Activated naive CD8-positive, alpha-beta T cell treated with anti-CD3 and anti-CD28 coated beads, Interleukin-2, amount 50 U/mL, for 24 hours (primary cell): ENCODE results near the gene NCKAP5L.
"Not testable (repeated sequence)": the region's sequence is repeated elsewhere in the genome, so short reads cannot be mapped to it uniquely, and the experiment has no call there.

ENCODE experiments used
- ATAC-seq: fragments of 150-1000 bp; cut with Tn5 transposase; one replicate; pipeline ENCODE4 v1.10.0; 2021
- DNase-seq: peaks from one replicate; pipeline ENCODE4 v3.0.0; 2021
- H3K27ac Mint-ChIP-seq: one replicate; pipeline ENCODE4 v1.8.0; 2021; ENCODE audit warnings: mild to moderate bottlenecking, mixed read lengths
- H3K27me3 Mint-ChIP-seq: one replicate; pipeline ENCODE4 v1.8.0; 2021; ENCODE audit warnings: mixed read lengths
- H3K36me3 Mint-ChIP-seq: one replicate; pipeline ENCODE4 v1.8.0; 2021; ENCODE audit warnings: low read depth, mixed read lengths
- H3K4me1 Mint-ChIP-seq: one replicate; pipeline ENCODE4 v1.8.0; 2021; ENCODE audit warnings: mixed read lengths
- H3K4me3 Mint-ChIP-seq: one replicate; pipeline ENCODE4 v1.8.0; 2021; ENCODE audit warnings: mild to moderate bottlenecking, moderate library complexity, mixed read lengths
- H3K9me3 Mint-ChIP-seq: one replicate; pipeline ENCODE4 v1.8.0; 2021; ENCODE audit warnings: mixed read lengths

Gene NCKAP5L

DNA sequence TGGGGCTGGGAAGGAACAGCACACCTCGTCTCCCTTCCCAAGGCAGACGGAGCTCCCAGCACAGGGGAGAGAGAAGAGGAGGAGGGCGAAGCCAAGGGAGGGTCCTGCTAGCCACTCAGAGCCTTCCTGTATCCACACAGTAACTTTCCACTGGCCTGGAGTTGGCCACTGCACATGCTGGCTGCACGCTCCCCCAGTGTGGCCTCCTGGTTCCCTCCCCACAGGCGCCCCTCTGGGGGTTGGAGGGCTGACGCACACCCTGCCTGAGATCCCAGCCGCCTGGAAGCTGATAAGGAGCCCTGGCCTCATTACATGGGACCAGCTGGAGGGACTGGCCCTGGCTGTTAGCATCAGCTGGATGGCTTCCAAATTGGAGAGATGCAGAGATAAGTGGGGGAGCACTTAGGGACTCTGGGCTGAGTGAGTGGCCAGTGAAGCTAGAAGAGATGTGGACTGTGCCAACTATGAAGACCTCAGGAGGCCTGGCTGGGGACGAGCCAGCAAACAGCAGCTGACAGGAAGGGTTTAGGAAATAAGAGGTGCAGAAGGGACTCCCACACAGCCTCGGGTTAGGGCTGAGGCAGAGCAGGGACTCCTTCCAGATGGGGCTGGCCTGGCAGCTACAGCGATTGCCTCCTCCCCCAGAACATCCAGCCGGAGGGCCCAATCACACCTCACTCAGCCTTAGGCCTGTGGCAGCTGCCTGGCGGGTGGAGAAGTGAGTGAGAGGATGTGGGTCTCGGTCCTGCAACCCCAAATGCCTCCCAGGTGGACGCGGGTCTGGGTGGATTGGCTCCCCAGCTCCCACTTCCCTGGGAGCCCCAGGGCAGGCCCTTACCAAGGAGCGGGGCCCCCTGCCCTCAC is 41.0 kb upstream of the NCKAP5L start:
- Mint-ChIP-seq H3K4me3 (no peak overlapping the region), H3K9me3 (no peaks in the 10 kb centered on the region), H3K27me3 (peaks cover 1% of the 10 kb centered on the region), H3K4me1 (no peaks in the 10 kb centered on the region), H3K36me3 (no peaks in the 10 kb centered on the region), H3K27ac (no peak overlapping the region)
- ATAC-seq (no peak), DNase-seq (no peak)

DNA sequence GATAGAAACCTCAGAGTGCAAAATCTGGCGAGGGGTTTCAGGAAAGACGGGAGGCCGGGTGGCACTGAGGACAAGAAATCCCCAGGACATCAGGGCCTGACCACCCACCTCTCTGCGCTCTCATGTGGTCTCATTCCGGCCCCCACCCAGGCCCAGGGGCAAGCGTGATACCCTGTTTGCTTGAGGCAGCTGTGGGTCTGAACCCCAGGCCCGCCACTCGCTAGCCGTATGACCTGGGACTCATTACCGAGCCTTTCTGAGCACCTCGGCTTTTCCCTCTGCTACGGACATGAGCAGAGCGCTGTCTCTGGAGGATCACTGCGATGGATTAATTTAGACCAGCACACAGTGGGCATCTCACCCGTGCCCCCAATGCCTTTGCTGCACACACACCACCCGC is 40.2 kb upstream of the NCKAP5L start:
- Mint-ChIP-seq H3K4me1 (no peaks in the 10 kb centered on the region), H3K4me3 (no peak overlapping the region), H3K27ac (no peak overlapping the region), H3K27me3 (no peaks in the 10 kb centered on the region), H3K36me3 (no peaks in the 10 kb centered on the region), H3K9me3 (no peaks in the 10 kb centered on the region)
- no peak for ATAC-seq
- no peak for DNase-seq

DNA sequence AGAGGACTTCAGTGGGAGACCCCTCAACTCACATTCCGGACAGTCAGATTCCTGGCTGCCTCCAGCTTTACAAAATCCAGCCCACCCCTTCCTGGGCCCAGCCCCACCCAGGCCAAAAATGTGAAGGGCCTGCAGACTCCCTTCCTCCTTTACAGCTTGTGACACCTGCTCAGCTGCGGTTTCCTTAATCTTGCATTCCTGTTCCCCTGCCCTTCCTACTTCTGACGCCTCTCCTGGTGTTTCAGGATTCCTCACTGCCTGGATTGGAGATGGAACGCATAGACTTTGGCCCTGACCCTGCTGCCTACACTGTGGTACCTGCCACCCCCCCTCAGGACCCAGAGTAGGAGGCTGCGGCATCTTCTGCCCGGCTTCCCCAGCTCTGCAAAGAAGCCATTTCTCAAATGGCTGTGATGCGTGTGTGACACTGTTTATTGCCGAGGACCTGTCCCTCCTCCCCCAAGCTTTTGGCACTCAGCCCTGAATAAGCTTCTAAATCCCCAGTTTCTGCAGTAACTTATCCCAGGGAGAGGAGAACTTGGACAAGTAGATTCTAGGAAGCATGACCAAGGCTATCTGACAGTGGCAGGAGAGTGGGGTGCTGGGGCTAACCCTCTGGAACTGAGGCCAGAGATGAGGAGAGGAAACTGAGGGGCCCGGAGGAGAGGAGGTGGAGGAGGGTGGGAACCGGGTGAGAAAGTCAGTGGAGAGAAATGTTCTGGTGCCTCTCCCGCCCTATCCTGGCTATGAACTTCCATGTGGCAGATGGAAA is 39.5 kb upstream of the NCKAP5L start:
- DNase-seq (no peak), ATAC-seq (no peak)
- Mint-ChIP-seq H3K36me3 (no peaks in the 10 kb centered on the region), H3K9me3 (no peaks in the 10 kb centered on the region), H3K4me3 (no peak overlapping the region), H3K27ac (no peak overlapping the region), H3K27me3 (no peaks in the 10 kb centered on the region), H3K4me1 (no peaks in the 10 kb centered on the region)

DNA sequence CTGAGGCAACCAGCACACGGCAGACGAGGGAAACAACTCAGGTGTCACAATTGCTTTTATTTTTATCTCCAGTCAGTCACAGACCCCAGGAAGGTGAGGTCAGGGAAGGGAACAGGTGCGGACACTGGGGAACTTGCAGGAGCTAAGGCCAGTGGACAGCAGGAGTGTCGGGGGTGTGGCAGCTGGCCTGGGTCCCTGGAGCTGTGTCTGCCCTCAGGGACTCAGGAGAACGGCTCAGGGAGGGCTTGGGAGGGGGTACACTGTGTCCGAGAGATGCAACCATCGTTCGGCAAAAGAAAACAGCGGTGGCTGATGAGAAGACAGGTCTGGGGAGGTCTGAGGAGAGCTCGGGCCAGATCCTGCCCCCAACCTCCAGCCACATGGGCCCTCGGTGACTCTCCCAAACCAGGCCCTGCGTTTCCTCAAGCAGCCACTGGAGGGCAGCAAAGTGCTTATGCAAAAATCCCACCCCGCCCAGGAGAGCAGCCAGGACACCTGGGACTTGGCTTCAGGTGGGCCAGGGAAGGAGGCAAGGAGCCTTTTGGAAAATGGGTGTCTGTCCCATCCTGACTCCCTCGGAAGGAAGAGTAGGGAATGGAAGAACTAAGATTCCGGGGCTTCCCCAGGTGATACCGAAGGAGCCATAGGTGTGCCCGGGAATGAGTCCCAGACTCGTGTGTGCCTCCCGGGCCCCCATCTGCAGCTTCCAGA is 38.8 kb upstream of the NCKAP5L start:
- peak; percentile 57 for ATAC-seq
- DNase-seq = peak; percentile 80
- Mint-ChIP-seq H3K9me3 (no peaks in the 10 kb centered on the region), H3K27ac (no peak overlapping the region), H3K36me3 (no peaks in the 10 kb centered on the region), H3K4me3 (no peak overlapping the region), H3K4me1 (no peaks in the 10 kb centered on the region), H3K27me3 (no peaks in the 10 kb centered on the region)

DNA sequence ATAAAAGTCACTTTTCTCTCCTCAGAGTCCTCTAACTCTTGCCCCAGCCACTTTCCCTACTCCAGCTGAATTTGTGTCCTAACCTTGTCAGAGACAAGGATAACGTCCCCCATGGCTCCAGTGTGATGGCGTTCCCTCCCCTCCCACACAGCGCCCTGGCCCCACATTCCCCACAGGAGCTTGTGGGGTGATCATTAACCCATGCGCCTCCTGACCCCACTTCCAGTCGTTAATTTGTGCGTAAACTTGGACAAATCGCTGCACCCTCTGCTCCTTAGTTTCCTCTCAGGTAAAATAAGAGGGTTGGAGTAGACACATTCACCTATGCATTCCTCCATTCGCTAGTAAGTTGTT is 37.5 kb upstream of the NCKAP5L start:
- no peaks in the 10 kb centered on the region for H3K27me3 Mint-ChIP-seq
- no peaks in the 10 kb centered on the region for H3K36me3 Mint-ChIP-seq
- no peaks in the 10 kb centered on the region for H3K9me3 Mint-ChIP-seq
- ATAC-seq (no peak), DNase-seq (no peak)
- no peaks in the 10 kb centered on the region for H3K4me1 Mint-ChIP-seq
- H3K27ac Mint-ChIP-seq = no peak overlapping the region
- no peak overlapping the region for H3K4me3 Mint-ChIP-seq

GRCh38 chr12:49865109-49865781 is 37.0 kb upstream of the NCKAP5L start:
- ATAC-seq (no peak), DNase-seq (no peak)
- no peak overlapping the region for H3K27ac Mint-ChIP-seq
- H3K36me3 Mint-ChIP-seq = no peaks in the 10 kb centered on the region
- no peaks in the 10 kb centered on the region for H3K4me1 Mint-ChIP-seq
- no peak overlapping the region for H3K4me3 Mint-ChIP-seq
- H3K9me3 Mint-ChIP-seq = no peaks in the 10 kb centered on the region
- no peaks in the 10 kb centered on the region for H3K27me3 Mint-ChIP-seq

DNA sequence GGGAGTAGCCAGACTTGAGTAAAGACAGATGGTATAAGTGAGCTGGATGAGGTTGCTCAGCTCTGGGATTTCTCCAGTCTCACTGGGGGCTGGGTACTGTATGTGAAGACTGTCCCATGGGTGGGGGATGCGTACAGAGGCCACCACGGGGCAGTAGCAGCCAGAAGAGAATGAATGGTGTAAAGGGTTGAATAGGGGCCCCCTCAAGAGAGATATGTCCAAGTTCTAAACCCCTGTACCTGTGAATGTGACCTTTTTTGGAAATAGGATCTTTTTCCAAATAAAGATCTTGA is 36.5 kb upstream of the NCKAP5L start:
- ATAC-seq (no peak), DNase-seq (no peak)
- H3K4me3 Mint-ChIP-seq = no peak overlapping the region
- H3K27ac Mint-ChIP-seq = no peak overlapping the region
- no peaks in the 10 kb centered on the region for H3K9me3 Mint-ChIP-seq
- H3K36me3 Mint-ChIP-seq = no peaks in the 10 kb centered on the region
- peaks cover 2% of the 10 kb centered on the region for H3K27me3 Mint-ChIP-seq
- H3K4me1 Mint-ChIP-seq = no peaks in the 10 kb centered on the region

DNA sequence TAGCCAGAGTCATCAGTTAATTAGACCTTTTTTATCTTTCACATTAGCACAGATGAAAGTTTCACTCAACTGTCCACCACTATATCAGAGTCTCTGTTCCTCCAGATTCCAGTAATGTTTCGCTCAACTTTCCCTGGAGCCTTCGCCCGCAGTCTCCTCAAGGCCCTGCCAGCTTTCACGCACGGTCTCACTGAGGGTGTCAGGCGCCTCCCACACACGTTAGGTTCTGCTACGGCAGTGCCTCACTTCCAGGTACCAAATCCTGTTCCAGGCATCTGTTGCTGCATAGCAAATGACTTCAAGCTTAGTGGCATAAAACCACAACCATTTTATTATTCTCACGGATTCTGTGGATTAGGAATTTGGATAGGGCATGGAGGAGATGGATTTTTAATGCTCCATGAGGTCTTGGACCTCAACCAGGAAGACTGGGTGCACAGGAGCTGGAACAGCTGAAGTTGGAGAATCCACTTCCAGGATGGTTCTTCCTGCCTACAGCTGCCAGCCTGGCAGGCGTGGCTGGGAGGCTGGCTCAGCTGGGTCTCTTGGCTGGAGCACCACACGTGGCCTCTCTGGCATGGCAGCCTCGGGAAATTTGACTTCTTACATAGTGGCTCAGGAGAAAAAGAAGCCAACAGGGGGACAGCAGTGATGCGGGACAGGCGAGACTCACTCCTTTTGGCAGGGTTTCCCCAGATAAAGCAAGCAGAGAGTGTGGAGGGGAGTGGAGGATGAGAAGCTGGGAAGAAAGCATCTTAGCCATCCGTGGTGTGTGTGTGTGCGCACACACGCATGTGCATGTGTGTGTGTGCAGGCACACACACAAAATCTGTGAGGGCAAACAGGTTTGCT is 36.0 kb upstream of the NCKAP5L start:
- no peak overlapping the region for H3K4me3 Mint-ChIP-seq
- ATAC-seq = no peak
- peaks cover 2% of the 10 kb centered on the region for H3K27me3 Mint-ChIP-seq
- DNase-seq = no peak
- H3K9me3 Mint-ChIP-seq = no peaks in the 10 kb centered on the region
- no peaks in the 10 kb centered on the region for H3K36me3 Mint-ChIP-seq
- no peak overlapping the region for H3K27ac Mint-ChIP-seq
- H3K4me1 Mint-ChIP-seq = no peaks in the 10 kb centered on the region

DNA sequence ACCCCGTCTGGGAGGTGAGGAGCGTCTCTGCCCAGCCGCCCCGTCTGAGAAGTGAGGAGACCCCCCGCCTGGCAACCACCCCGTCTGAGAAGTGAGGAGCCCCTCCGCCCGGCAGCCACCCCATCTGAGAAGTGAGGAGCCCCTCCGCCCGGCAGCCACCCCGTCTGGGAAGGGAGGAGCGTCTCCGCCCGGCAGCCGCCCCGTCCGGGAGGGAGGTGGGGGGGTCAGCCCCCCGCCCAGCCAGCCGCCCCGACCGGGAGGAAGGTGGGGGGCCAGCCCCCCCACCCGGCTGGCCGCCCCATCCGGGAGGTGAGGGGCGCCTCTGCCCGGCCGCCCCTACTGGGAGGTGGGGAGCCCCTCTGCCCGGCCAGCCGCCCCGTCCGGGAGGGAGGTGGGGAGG is 32.7 kb upstream of the NCKAP5L start:
- not testable (repeated sequence) for H3K36me3 Mint-ChIP-seq, H3K4me1 Mint-ChIP-seq, H3K4me3 Mint-ChIP-seq, DNase-seq, ATAC-seq, H3K27me3 Mint-ChIP-seq, H3K27ac Mint-ChIP-seq, H3K9me3 Mint-ChIP-seq

- not testable (repeated sequence) for H3K27ac Mint-ChIP-seq, DNase-seq, H3K9me3 Mint-ChIP-seq, H3K4me1 Mint-ChIP-seq, H3K4me3 Mint-ChIP-seq, H3K27me3 Mint-ChIP-seq, ATAC-seq, H3K36me3 Mint-ChIP-seq
Measured at GRCh38 chr12:49855890-49856289, 27.7 kb upstream of the NCKAP5L start.

DNA sequence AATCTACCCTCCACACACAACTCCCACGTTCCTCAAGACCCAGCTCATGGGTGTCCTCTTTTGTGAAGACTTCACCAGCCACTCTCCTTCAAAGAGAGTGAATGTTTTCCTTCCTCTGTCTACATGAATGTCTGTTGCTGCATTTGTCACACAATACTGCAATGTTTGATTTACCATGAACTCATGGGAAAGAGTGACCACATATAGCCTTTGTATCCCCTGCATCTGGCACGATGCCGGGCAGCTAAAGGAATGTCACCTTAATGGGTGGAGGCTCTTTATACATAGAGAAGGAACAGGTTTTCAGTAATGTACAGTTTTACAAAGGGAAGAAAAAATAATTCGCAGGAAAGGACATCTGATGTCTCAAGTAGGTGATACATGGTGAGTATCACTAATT is 26.8 kb upstream of the NCKAP5L start:
- H3K36me3 Mint-ChIP-seq = no peaks in the 10 kb centered on the region
- peaks cover 9% of the 10 kb centered on the region for H3K27me3 Mint-ChIP-seq
- no peaks in the 10 kb centered on the region for H3K9me3 Mint-ChIP-seq
- no peak for ATAC-seq
- no peak overlapping the region for H3K4me3 Mint-ChIP-seq
- no peak for DNase-seq
- no peak overlapping the region for H3K27ac Mint-ChIP-seq
- H3K4me1 Mint-ChIP-seq = no peaks in the 10 kb centered on the region

- DNase-seq (no peak), ATAC-seq (no peak)
- H3K27me3 Mint-ChIP-seq = peaks cover 10% of the 10 kb centered on the region
- H3K4me3 Mint-ChIP-seq = no peak overlapping the region
- H3K4me1 Mint-ChIP-seq = no peaks in the 10 kb centered on the region
- H3K27ac Mint-ChIP-seq = no peak overlapping the region
- no peaks in the 10 kb centered on the region for H3K9me3 Mint-ChIP-seq
- H3K36me3 Mint-ChIP-seq = no peaks in the 10 kb centered on the region
Measured at GRCh38 chr12:49853671-49854070, 25.5 kb upstream of the NCKAP5L start.

GRCh38 chr12:49847161-49847560 is 18.9 kb upstream of the NCKAP5L start:
- no peak for DNase-seq

GRCh38 chr12:49846032-49846431 is 17.8 kb upstream of the NCKAP5L start:
- peaks cover 29% of the 10 kb centered on the region for H3K4me1 Mint-ChIP-seq
- ATAC-seq (no peak), DNase-seq (no peak)
- H3K27me3 Mint-ChIP-seq = peaks cover 3% of the 10 kb centered on the region
- no peaks in the 10 kb centered on the region for H3K9me3 Mint-ChIP-seq
- no peak overlapping the region for H3K27ac Mint-ChIP-seq
- peaks cover 2% of the 10 kb centered on the region for H3K36me3 Mint-ChIP-seq
- H3K4me3 Mint-ChIP-seq = no peak overlapping the region

More at GRCh38 chr12:49847161-49847560, 18.9 kb upstream of the NCKAP5L start:
- H3K27me3 Mint-ChIP-seq = peaks cover 5% of the 10 kb centered on the region
- H3K4me1 Mint-ChIP-seq = peaks cover 21% of the 10 kb centered on the region
- no peaks in the 10 kb centered on the region for H3K9me3 Mint-ChIP-seq
- no peak overlapping the region for H3K27ac Mint-ChIP-seq
- ATAC-seq = no peak
- no peak overlapping the region for H3K4me3 Mint-ChIP-seq
- no peaks in the 10 kb centered on the region for H3K36me3 Mint-ChIP-seq
